ENCODE data around the gene PSMG3.

Gene PSMG3

DNA sequence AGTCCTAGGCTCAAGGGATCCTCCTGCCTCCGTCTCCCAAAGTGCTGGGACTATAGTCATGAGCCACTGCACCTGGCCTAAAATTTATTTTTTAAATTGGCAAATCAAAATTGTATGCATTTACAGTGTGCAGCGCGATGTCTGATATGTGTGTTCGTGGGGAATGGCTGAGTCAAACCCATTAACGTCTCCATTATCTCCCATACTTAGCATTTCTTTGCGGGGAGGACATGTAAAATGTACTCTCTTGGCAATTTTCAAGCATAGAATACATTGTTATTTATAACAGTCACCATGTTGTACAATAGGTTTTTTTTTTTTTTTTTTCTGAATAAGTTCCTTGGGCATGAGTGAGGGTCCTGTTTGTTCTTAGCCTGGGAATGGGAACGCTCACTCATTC lies 17.6 kb downstream of the PSMG3 start:
- Histone ChIP-seq H3K27me3 (ENCODE audit: control insufficient read depth, insufficient read depth, low read length) (no peaks in the 10 kb centered on the region), H3K36me3 (ENCODE audit: control insufficient read depth, insufficient read depth, low read length) (no peaks in the 10 kb centered on the region), H3K79me2 (no peaks in the 10 kb centered on the region), H3K9me3 (ENCODE audit: control insufficient read depth, low read length) (no peaks in the 10 kb centered on the region), H3K27ac (no peak overlapping the region), H3K9ac (no peak overlapping the region), H2AFZ (no peak overlapping the region), H3K4me2 (ENCODE audit: low read length) (no peak overlapping the region), H3K4me3 (ENCODE audit: low read depth, low read length) (no peak overlapping the region), H3K4me1 (peaks cover 11% of the 10 kb centered on the region)
- TF ChIP-seq CTCF (IDR thresholded peaks at IDR 0.05), result no peak

DNA sequence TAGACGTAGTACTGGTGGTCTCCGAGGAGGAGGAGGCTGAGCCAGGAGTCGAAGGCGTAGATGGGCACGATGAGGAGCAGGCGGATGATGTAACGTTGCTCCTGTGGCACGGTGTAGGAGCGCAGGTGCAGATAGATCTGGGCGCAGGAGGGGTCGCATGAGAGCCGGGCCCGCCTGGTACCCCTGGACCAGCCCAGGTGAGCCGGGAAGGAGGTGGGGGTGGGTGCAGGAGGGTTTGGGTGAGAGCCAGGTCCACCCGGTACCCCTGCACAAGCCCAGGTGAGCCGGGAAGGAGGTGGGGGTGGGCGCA lies 19.0 kb downstream of the PSMG3 start:
- Histone ChIP-seq H2AFZ (no peak overlapping the region), H3K27ac (no peak overlapping the region), H3K4me2 (ENCODE audit: low read length) (no peak overlapping the region), H3K4me1 (peaks cover 9% of the 10 kb centered on the region), H3K36me3 (ENCODE audit: control insufficient read depth, insufficient read depth, low read length) (no peaks in the 10 kb centered on the region), H3K9ac (no peak overlapping the region), H3K79me2 (no peaks in the 10 kb centered on the region), H3K4me3 (ENCODE audit: low read depth, low read length) (no peak overlapping the region), H3K9me3 (ENCODE audit: control insufficient read depth, low read length) (no peaks in the 10 kb centered on the region), H3K27me3 (ENCODE audit: control insufficient read depth, insufficient read depth, low read length) (no peaks in the 10 kb centered on the region)
- TF ChIP-seq CTCF (IDR thresholded peaks at IDR 0.05), result no peak

- Histone ChIP-seq H3K79me2 (no peaks in the 10 kb centered on the region), H3K4me2 (ENCODE audit: low read length) (no peak overlapping the region), H3K27me3 (ENCODE audit: control insufficient read depth, insufficient read depth, low read length) (no peaks in the 10 kb centered on the region), H2AFZ (no peak overlapping the region), H3K9me3 (ENCODE audit: control insufficient read depth, low read length) (no peaks in the 10 kb centered on the region), H3K4me3 (ENCODE audit: low read depth, low read length) (no peak overlapping the region), H3K4me1 (peaks cover 4% of the 10 kb centered on the region), H3K36me3 (ENCODE audit: control insufficient read depth, insufficient read depth, low read length) (no peaks in the 10 kb centered on the region), H3K27ac (no peak overlapping the region), H3K9ac (no peak overlapping the region)
- TF ChIP-seq CTCF (IDR thresholded peaks at IDR 0.05), result no peak
These were observed 19.6 kb downstream of the PSMG3 start for GRCh38 chr7:1550005-1550845.

GRCh38 chr7:1549357-1550004 lies 20.4 kb downstream of the PSMG3 start:
- Histone ChIP-seq H3K4me3 (ENCODE audit: low read depth, low read length) (no peak overlapping the region), H3K79me2 (no peaks in the 10 kb centered on the region), H3K9ac (no peak overlapping the region), H3K4me2 (ENCODE audit: low read length) (no peak overlapping the region), H3K9me3 (ENCODE audit: control insufficient read depth, low read length) (no peaks in the 10 kb centered on the region), H2AFZ (no peak overlapping the region), H3K27me3 (ENCODE audit: control insufficient read depth, insufficient read depth, low read length) (no peaks in the 10 kb centered on the region), H3K36me3 (ENCODE audit: control insufficient read depth, insufficient read depth, low read length) (no peaks in the 10 kb centered on the region), H3K27ac (no peak overlapping the region), H3K4me1 (no peaks in the 10 kb centered on the region)
- no peak for TF ChIP-seq CTCF (IDR thresholded peaks at IDR 0.05)
